ENCODE results near the gene OSBPL5.
"Not testable (repeated sequence)": the region's sequence is repeated elsewhere in the genome, so short reads cannot be mapped to it uniquely, and the experiment has no call there.

OSBPL5 gene

GRCh38 chr11:3170044-3170755, 5.1 kb upstream of the OSBPL5 start:
- H3K4me3 ChIP-seq (ENCODE audit: low read length): no peak overlapping the region
- H3K27me3 ChIP-seq (ENCODE audit: control insufficient read depth, insufficient read depth, low read length): peaks cover 5% of the 10 kb centered on the region
- H3K27ac ChIP-seq (ENCODE audit: low read depth, low read length): peak overlapping the region; percentile 66
- H3K9ac ChIP-seq (ENCODE audit: low read length): no peak overlapping the region
- H3K4me1 ChIP-seq (ENCODE audit: control insufficient read depth, insufficient read depth, low read length): peaks cover 7% of the 10 kb centered on the region
- H3K36me3 ChIP-seq (ENCODE audit: control insufficient read depth, insufficient read depth, low read length): no peaks in the 10 kb centered on the region

DNA sequence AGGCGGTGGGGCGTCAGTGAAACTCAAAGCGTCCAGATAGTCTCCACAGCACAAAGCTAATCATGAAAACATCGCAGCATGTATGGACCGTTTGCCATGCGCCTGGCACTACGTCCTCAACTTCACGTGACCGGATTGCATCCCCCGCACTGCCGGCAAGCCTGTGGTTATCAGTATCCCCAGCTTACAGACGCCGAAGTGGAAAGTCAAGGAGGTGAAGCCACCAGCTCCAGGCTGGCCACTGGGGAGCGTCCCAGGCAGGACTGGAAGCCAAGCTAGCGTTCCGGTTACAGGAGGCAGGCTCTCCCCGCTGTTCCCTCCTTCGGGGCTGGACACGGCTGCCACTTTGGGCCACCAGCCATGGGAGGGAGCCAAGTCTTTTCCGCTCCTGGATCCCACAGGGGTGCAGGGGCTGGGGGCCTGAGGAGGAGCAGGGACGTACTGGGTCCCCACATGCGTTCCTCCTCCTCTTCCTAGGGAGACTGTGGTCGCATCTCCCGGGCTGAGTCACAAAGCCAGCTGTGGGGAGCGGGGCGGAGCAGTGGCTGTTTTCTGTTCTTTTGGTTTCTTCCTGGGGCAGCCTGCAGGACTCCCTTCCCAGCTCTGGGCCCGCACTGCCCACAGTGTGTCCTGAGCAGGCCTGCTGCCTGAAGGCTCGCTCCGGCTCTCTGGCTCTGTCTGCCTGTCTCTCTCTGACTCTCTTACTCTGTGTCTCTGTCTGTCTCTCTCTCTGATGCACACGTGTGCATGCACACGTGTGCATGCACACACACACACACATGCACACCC, 4.3 kb upstream of the OSBPL5 start:
- Histone ChIP-seq H3K4me3 (ENCODE audit: low read length) (peak overlapping the region; percentile 68), H3K27ac (ENCODE audit: low read depth, low read length) (peak overlapping the region; percentile 66), H3K27me3 (ENCODE audit: control insufficient read depth, insufficient read depth, low read length) (peaks cover 5% of the 10 kb centered on the region), H3K36me3 (ENCODE audit: control insufficient read depth, insufficient read depth, low read length) (no peaks in the 10 kb centered on the region), H3K9ac (ENCODE audit: low read length) (peak overlapping the region; percentile 19), H3K4me1 (ENCODE audit: control insufficient read depth, insufficient read depth, low read length) (peaks cover 7% of the 10 kb centered on the region)

GRCh38 chr11:3168742-3169254, 3.7 kb upstream of the OSBPL5 start:
- H3K4me3 ChIP-seq (ENCODE audit: low read length): peak overlapping the region; percentile 68
- H3K4me1 ChIP-seq (ENCODE audit: control insufficient read depth, insufficient read depth, low read length): peaks cover 11% of the 10 kb centered on the region
- peak overlapping the region; percentile 66 for H3K27ac ChIP-seq (ENCODE audit: low read depth, low read length)
- H3K27me3 ChIP-seq (ENCODE audit: control insufficient read depth, insufficient read depth, low read length); H3K36me3 ChIP-seq (ENCODE audit: control insufficient read depth, insufficient read depth, low read length): not testable (repeated sequence)
- peak overlapping the region; percentile 19 for H3K9ac ChIP-seq (ENCODE audit: low read length)

DNA sequence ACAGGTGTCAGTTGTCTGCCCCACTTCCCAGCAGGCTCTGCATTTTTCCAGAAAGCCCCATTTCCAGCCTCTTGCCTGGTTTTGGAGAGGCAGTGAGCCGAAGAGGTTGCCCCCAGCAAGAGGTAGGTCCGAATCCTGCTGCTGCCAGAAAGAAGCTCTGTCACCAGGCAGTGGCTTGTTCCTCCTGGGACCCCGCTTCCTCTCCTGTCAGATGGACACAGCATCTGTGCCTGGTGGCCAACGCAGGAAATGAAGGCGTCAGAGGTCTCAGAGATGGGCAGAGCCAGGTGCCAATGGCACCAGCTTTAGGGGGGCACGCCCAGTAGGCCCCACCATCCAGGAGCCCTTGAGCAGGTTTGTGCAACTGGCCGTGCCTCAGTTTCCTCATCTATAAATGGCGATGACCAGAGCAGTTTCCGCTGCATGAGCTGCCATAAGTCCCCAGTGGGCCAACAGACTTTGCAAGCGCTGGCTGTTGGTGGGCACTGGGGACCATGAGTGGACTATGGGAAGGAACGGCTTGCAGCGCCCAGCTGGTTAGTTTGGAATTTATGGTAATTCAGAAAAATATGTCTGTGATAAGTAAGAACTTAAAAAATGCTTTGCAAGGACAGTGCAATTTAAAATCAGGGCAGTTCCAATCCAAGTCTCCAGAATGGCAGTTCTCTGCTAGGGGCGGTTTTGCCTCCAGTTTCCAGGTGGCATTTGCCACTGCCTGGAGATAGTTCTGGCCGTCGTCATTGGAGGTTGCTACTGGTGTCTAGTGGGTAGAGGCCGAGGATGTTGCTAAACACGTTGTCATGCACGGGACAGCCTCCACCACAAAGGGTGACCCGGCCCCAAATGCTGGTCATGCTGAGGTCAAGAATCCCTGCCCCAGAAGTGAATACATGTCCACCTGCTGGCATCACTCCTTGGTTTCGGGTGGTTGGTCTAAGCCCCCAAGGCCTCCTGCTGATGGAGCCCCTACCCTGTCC, 2.3 kb upstream of the OSBPL5 start:
- H3K36me3 ChIP-seq (ENCODE audit: control insufficient read depth, insufficient read depth, low read length): no peaks in the 10 kb centered on the region
- H3K27ac ChIP-seq (ENCODE audit: low read depth, low read length): no peak overlapping the region
- H3K9ac ChIP-seq (ENCODE audit: low read length): no peak overlapping the region
- no peak overlapping the region for H3K4me3 ChIP-seq (ENCODE audit: low read length)
- H3K27me3 ChIP-seq (ENCODE audit: control insufficient read depth, insufficient read depth, low read length): peaks cover 5% of the 10 kb centered on the region
- peaks cover 16% of the 10 kb centered on the region for H3K4me1 ChIP-seq (ENCODE audit: control insufficient read depth, insufficient read depth, low read length)

DNA sequence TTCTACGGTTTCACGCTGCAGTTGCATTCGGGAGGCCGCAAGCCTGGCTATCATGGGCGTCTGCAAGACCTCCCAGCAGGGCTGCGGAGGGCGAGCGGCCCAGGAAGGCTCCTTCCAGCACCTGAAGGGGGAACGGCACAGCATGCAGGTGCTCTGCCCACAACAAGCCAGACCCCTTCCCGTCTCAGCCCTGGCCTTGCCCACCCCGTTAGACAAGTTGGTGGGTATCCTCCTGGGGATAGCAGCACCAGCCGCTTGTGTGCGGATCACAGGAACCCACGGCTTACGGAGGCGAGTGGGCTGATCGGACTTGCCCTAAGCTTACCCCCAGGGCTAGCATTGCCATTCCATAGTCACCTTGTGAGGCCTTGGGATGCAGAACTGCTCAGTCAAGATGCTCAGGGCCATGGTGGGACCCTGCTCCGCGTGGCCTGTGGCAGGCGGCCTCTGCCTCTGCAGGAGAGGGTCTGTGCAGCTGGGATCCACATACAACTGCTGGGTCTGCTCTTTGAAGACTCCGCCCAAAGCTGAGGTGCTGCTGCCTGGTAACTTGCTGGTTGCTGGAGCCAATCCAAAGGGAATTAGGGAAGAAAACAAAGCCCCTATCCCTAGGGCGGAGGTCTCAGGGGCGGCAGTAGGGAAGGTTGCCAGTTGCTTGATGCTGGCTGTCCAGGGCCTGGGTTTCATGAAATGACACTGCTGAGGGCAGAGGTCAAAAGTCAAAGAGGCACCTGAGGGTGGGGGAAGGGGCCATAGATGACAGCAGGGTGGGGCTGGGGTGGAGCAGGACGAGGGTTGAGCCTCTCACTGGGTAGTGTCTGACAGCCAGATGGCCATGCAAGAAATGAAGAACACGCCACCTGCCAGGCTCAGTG, 1.4 kb upstream of the OSBPL5 start:
- Histone ChIP-seq H3K9ac (ENCODE audit: low read length) (no peak overlapping the region), H3K4me3 (ENCODE audit: low read length) (no peak overlapping the region)

GRCh38 chr11:3165916-3166267, 782 bp upstream of the OSBPL5 start:
- Histone ChIP-seq H3K36me3 (ENCODE audit: control insufficient read depth, insufficient read depth, low read length) (no peaks in the 10 kb centered on the region), H3K4me1 (ENCODE audit: control insufficient read depth, insufficient read depth, low read length) (peaks cover 25% of the 10 kb centered on the region), H3K9ac (ENCODE audit: low read length) (no peak overlapping the region), H3K27me3 (ENCODE audit: control insufficient read depth, insufficient read depth, low read length) (peaks cover 5% of the 10 kb centered on the region), H3K27ac (ENCODE audit: low read depth, low read length) (no peak overlapping the region), H3K4me3 (ENCODE audit: low read length) (no peak overlapping the region)

More for the DNA sequence above, 1.4 kb upstream of the OSBPL5 start:
- peaks cover 5% of the 10 kb centered on the region for H3K27me3 ChIP-seq (ENCODE audit: control insufficient read depth, insufficient read depth, low read length)
- H3K27ac ChIP-seq (ENCODE audit: low read depth, low read length): no peak overlapping the region
- H3K4me1 ChIP-seq (ENCODE audit: control insufficient read depth, insufficient read depth, low read length): peaks cover 19% of the 10 kb centered on the region
- H3K36me3 ChIP-seq (ENCODE audit: control insufficient read depth, insufficient read depth, low read length): no peaks in the 10 kb centered on the region

DNA sequence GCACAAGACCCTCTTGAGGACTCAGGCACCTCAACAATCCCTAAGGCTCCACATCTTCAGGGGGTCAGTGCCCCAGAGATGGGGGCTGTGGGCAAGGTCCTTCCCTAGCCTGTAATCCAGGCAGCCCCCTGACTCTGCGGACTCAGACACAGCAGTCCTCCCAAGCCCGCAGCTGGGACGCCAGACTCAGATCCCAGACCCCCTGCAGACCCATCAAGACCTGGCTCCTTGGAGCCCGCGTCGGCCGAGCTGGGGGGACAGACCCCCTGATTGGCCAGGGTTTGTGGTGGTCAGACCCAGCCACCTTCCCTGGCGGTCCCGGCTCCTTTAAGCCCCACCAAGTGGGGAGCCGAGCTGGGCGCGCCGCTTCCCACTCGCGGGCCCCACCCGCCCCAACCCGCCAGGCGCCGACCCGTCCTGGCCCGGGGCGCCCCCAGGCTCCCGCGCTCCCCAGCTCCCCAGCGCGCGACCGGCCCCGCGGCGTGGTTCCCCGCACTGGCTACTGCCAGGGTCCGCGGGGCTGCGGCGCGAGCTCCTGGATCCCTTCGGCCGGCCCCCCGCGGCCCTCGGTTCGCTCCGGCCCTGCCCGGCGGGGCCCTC, 458 bp downstream of the OSBPL5 start:
- peak overlapping the region; percentile 59 for H3K9ac ChIP-seq (ENCODE audit: low read length)
- peaks cover 5% of the 10 kb centered on the region for H3K27me3 ChIP-seq (ENCODE audit: control insufficient read depth, insufficient read depth, low read length)
- peaks cover 26% of the 10 kb centered on the region for H3K4me1 ChIP-seq (ENCODE audit: control insufficient read depth, insufficient read depth, low read length)
- peak overlapping the region; percentile 85 for H3K4me3 ChIP-seq (ENCODE audit: low read length)
- H3K36me3 ChIP-seq (ENCODE audit: control insufficient read depth, insufficient read depth, low read length): no peaks in the 10 kb centered on the region
- H3K27ac ChIP-seq (ENCODE audit: low read depth, low read length): peak overlapping the region; percentile 69

DNA sequence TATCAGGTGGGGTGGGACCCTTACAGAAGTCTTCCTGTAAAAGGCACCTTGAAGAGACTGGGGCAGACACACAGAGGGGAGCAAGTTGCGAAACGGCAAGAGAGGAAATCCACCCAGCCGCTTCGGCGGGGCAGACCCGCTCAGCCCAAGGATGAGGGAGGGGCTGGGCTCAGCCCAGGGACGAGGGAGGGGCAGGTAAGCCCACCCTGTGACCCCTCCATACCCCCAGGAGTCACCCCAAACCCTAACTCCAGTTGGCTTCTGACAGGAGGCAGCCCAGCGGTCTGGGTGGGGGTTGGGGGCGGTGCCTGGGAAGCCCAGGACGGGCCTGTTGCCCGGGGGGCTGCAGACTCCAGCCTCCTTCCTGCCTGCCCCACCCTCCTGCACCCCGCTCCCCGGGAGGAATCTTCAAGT, 965 bp downstream of the OSBPL5 start:
- Histone ChIP-seq H3K36me3 (ENCODE audit: control insufficient read depth, insufficient read depth, low read length) (no peaks in the 10 kb centered on the region), H3K9ac (ENCODE audit: low read length) (peak overlapping the region; percentile 59), H3K27me3 (ENCODE audit: control insufficient read depth, insufficient read depth, low read length) (peaks cover 4% of the 10 kb centered on the region), H3K4me3 (ENCODE audit: low read length) (peak overlapping the region; percentile 85), H3K4me1 (ENCODE audit: control insufficient read depth, insufficient read depth, low read length) (peaks cover 30% of the 10 kb centered on the region), H3K27ac (ENCODE audit: low read depth, low read length) (peak overlapping the region; percentile 69)

- Histone ChIP-seq H3K27me3 (ENCODE audit: control insufficient read depth, insufficient read depth, low read length) (peaks cover 2% of the 10 kb centered on the region), H3K4me1 (ENCODE audit: control insufficient read depth, insufficient read depth, low read length) (peaks cover 31% of the 10 kb centered on the region), H3K36me3 (ENCODE audit: control insufficient read depth, insufficient read depth, low read length) (no peaks in the 10 kb centered on the region), H3K27ac (ENCODE audit: low read depth, low read length) (peak overlapping the region; percentile 69), H3K9ac (ENCODE audit: low read length) (no peak overlapping the region), H3K4me3 (ENCODE audit: low read length) (peak overlapping the region; percentile 85)
Measured at GRCh38 chr11:3163241-3163981, 1.7 kb downstream of the OSBPL5 start.

- H3K4me3 ChIP-seq (ENCODE audit: low read length): no peak overlapping the region
- no peak overlapping the region for H3K9ac ChIP-seq (ENCODE audit: low read length)
- H3K4me1 ChIP-seq (ENCODE audit: control insufficient read depth, insufficient read depth, low read length): peaks cover 31% of the 10 kb centered on the region
Measured at GRCh38 chr11:3162410-3163240, 2.5 kb downstream of the OSBPL5 start.

More at GRCh38 chr11:3162410-3163240, 2.5 kb downstream of the OSBPL5 start:
- H3K36me3 ChIP-seq (ENCODE audit: control insufficient read depth, insufficient read depth, low read length): no peaks in the 10 kb centered on the region
- no peaks in the 10 kb centered on the region for H3K27me3 ChIP-seq (ENCODE audit: control insufficient read depth, insufficient read depth, low read length)
- peak overlapping the region; percentile 40 for H3K27ac ChIP-seq (ENCODE audit: low read depth, low read length)

Measured in rectal smooth muscle tissue (tissue), 1 donor.